Osteocyte (in vitro differentiated cells): ENCODE measurements around the gene RASSF5. TPM values are rescaled to one million over a fixed set of nuclear protein-coding genes. Genes with fewer than 3 reads are reported as not detected.

ENCODE experiments used
- DNase-seq: peaks from one replicate; pipeline ENCODE4 v3.0.0; 2021; ENCODE audit warnings: mixed read lengths; ENCODE audit not compliant: unreplicated experiment; ENCODE audit errors: extremely low spot score
- H3K27ac Mint-ChIP-seq: one replicate; pipeline ENCODE4 v1.8.0; 2021; ENCODE audit warnings: mild to moderate bottlenecking, mixed read lengths; ENCODE audit not compliant: unreplicated experiment
- H3K27me3 Mint-ChIP-seq: one replicate; pipeline ENCODE4 v1.8.0; 2021; ENCODE audit warnings: mixed read lengths; ENCODE audit not compliant: unreplicated experiment
- H3K36me3 Mint-ChIP-seq: one replicate; pipeline ENCODE4 v1.8.0; 2021; ENCODE audit warnings: mixed read lengths; ENCODE audit not compliant: unreplicated experiment
- H3K4me1 Mint-ChIP-seq: one replicate; pipeline ENCODE4 v1.8.0; 2021; ENCODE audit warnings: mixed read lengths; ENCODE audit not compliant: unreplicated experiment
- H3K4me3 Mint-ChIP-seq: one replicate; pipeline ENCODE4 v1.8.0; 2021; ENCODE audit warnings: mild to moderate bottlenecking, moderate library complexity, mixed read lengths; ENCODE audit not compliant: unreplicated experiment
- H3K9me3 Mint-ChIP-seq: one replicate; pipeline ENCODE4 v1.8.0; 2021; ENCODE audit warnings: mixed read lengths; ENCODE audit not compliant: unreplicated experiment
- total RNA-seq: library from RNA; stranded (reverse); gene quantifications from 2 replicates; pipeline ENCODE4 v1.2.1, GENCODE V29; 2021
- TF ChIP-seq, protein P1 (sequence below): fragments of 200-600 bp; sonication (generic); IDR thresholded peaks from 2 replicates; pipeline ENCODE4 v1.5.0; 2021; ENCODE audit warnings: antibody characterized with exemption, mild to moderate bottlenecking, moderate library complexity

The RASSF5 gene
- total RNA-seq, 1 donor from 2014 or later: not detected

DNA sequence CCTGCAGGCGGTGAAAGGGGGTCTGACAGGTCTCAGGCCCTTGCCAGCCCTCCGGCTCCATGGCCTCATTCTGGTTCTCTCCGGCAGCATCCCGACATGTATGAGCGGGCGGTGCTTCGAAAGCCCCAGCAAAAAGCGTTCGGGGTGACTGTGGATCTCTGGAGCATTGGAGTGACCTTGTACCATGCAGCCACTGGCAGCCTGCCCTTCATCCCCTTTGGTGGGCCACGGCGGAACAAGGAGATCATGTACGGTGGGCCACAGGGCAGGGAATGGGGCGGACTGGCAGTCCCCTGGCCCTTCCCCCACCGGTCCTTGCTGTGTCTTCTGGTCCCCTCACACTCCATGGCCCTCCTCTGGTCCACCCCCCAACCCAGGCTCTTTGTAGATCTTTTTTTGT is 30.7 kb upstream of the RASSF5 start:
- no peaks in the 10 kb centered on the region for H3K27me3 Mint-ChIP-seq
- H3K9me3 Mint-ChIP-seq: no peaks in the 10 kb centered on the region
- peaks cover 18% of the 10 kb centered on the region for H3K36me3 Mint-ChIP-seq
- no peak for DNase-seq
- peaks cover 36% of the 10 kb centered on the region for H3K4me1 Mint-ChIP-seq
- H3K27ac Mint-ChIP-seq: no peak overlapping the region
- TF ChIP-seq, protein P1, sequence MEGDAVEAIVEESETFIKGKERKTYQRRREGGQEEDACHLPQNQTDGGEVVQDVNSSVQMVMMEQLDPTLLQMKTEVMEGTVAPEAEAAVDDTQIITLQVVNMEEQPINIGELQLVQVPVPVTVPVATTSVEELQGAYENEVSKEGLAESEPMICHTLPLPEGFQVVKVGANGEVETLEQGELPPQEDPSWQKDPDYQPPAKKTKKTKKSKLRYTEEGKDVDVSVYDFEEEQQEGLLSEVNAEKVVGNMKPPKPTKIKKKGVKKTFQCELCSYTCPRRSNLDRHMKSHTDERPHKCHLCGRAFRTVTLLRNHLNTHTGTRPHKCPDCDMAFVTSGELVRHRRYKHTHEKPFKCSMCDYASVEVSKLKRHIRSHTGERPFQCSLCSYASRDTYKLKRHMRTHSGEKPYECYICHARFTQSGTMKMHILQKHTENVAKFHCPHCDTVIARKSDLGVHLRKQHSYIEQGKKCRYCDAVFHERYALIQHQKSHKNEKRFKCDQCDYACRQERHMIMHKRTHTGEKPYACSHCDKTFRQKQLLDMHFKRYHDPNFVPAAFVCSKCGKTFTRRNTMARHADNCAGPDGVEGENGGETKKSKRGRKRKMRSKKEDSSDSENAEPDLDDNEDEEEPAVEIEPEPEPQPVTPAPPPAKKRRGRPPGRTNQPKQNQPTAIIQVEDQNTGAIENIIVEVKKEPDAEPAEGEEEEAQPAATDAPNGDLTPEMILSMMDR: no peak
- H3K4me3 Mint-ChIP-seq: no peak overlapping the region

DNA sequence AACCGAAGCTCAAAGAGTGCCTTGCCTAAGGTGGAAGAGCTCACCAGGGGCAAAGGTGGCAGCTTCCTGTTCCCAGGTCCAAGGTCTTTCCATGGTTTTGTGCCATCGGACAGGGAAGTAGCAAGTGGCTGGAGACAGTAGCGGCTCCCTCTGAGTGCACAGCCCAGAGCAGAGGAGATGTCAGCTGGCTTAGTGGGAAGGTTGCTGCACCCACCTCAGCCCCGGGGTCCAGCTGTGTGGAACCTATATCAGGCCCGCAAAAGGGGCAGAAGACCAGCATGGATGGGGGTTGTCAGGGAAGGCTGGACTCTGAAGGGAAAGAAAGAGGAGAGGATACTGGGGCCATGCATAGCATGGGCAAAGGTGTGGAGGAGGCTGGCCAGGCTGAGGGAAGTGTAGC is 30.2 kb upstream of the RASSF5 start:
- H3K9me3 Mint-ChIP-seq: no peaks in the 10 kb centered on the region
- H3K27ac Mint-ChIP-seq: no peak overlapping the region
- TF ChIP-seq, protein P1: no peak
- peaks cover 18% of the 10 kb centered on the region for H3K36me3 Mint-ChIP-seq
- no peak overlapping the region for H3K4me3 Mint-ChIP-seq
- H3K4me1 Mint-ChIP-seq: peaks cover 31% of the 10 kb centered on the region
- no peaks in the 10 kb centered on the region for H3K27me3 Mint-ChIP-seq
- DNase-seq: no peak

DNA sequence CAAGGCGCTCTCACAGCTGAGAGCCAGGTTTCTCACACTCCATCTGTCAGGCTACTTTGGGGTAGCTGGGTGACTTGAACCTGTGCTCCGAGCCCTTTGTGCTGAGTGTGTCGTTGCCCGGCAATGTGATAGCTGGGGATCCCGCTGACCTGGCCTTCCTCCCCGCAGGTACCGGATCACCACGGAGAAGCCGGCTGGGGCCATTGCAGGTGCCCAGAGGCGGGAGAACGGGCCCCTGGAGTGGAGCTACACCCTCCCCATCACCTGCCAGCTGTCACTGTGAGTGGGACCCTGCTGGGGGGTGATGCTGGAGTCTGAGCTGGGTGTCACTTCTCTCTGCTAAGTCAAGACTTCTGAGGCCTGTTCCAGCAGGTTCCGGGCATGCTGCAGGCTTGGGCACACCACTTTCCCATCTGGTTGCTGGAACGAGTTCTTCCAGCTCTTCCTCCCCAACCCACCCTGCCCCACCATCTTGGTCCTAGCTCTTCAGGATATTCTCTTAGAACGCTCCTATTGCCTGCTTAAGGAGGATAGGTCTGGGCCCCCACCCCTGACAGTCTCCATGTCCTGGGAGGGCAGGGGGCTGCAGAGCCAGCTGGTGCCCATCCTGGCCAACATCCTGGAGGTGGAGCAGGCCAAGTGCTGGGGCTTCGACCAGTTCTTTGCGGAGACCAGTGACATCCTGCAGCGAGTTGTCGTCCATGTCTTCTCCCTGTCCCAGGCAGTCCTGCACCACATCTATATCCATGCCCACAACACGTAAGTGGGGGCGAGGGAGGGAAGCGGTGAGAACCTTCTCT is 29.6 kb upstream of the RASSF5 start:
- no peak for DNase-seq
- H3K4me3 Mint-ChIP-seq: no peak overlapping the region
- H3K9me3 Mint-ChIP-seq: no peaks in the 10 kb centered on the region
- TF ChIP-seq, protein P1: no peak
- no peak overlapping the region for H3K27ac Mint-ChIP-seq
- peaks cover 24% of the 10 kb centered on the region for H3K4me1 Mint-ChIP-seq
- peaks cover 18% of the 10 kb centered on the region for H3K36me3 Mint-ChIP-seq
- no peaks in the 10 kb centered on the region for H3K27me3 Mint-ChIP-seq

DNA sequence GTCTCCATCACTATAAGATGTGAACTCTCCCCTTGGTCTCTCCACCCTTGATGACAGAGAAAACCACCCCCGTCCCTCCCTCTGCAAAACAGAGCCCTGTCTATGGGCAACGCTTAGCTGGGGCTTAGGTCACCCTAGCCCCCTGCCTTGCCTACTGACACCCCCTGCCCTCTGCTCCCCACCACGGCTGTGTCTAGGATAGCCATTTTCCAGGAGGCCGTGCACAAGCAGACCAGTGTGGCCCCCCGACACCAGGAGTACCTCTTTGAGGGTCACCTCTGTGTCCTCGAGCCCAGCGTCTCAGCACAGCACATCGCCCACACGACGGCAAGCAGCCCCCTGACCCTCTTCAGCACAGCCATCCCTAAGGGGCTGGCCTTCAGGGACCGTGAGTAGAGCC is 28.6 kb upstream of the RASSF5 start:
- DNase-seq: no peak
- Mint-ChIP-seq H3K4me3 (no peak overlapping the region), H3K27me3 (no peaks in the 10 kb centered on the region), H3K9me3 (no peaks in the 10 kb centered on the region), H3K27ac (no peak overlapping the region), H3K4me1 (peaks cover 22% of the 10 kb centered on the region), H3K36me3 (peaks cover 18% of the 10 kb centered on the region)
- TF ChIP-seq, protein P1: no peak

DNA sequence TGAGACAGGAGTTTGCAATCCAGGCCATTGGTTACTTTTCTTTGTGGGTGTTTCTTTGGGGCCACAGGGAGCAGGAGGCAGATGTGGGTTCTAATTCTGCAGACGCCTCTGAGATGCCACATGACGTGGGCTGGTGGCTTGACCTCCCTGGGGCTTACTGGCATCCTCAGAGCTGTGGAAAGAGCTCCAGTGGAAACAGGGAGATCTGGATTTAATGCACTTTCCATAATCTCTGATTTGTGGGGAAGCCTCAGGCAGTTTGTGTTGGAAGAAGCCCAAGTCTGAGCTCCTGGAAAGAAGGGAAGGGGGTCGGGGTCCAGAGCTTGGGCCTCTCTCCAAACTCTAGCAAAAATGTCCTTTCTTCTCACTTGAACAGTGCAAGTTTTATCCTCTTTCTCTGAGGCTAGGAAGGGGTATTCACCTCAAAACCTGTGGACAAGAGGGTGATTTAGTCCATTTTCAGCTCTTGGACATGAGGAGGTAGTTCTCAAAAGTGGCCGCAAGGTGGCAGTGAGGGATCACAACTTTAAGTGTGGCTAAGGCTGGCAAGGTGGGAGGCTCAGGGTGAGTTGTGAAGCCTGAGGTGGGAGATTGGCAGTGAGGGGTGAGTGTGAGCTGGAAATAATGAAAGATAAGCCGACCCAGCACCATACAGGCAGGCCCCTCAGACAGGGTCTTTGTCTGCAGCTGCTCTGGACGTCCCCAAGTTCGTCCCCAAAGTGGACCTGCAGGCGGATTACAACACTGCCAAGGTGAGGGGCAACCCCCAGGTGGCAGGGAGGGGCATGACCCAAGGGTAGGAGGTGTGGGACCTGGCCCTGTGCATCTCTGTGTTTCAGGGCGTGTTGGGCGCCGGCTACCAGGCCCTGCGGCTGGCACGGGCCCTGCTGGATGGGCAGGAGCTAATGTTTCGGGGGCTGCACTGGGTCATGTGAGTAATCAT is 27.9 kb upstream of the RASSF5 start:
- DNase-seq: no peak
- H3K27me3 Mint-ChIP-seq: no peaks in the 10 kb centered on the region
- TF ChIP-seq, protein P1: peak; percentile 86
- peaks cover 22% of the 10 kb centered on the region for H3K4me1 Mint-ChIP-seq
- H3K36me3 Mint-ChIP-seq: peaks cover 15% of the 10 kb centered on the region
- H3K9me3 Mint-ChIP-seq: no peaks in the 10 kb centered on the region
- no peak overlapping the region for H3K4me3 Mint-ChIP-seq
- peak overlapping the region; percentile 67 for H3K27ac Mint-ChIP-seq
